Stimulated activated CD4-positive, alpha-beta T cell treated with anti-CD3 and anti-CD28 coated beads, Interleukin-2, amount 100 ng/mL, for 24 hours (primary cell): ENCODE results near the gene FHAD1.

Experiments
- DNase-seq, 2 donors: peaks; one replicate each; pipeline ENCODE4 v3.0.0-alpha.2; 2020

The FHAD1 gene

DNA sequence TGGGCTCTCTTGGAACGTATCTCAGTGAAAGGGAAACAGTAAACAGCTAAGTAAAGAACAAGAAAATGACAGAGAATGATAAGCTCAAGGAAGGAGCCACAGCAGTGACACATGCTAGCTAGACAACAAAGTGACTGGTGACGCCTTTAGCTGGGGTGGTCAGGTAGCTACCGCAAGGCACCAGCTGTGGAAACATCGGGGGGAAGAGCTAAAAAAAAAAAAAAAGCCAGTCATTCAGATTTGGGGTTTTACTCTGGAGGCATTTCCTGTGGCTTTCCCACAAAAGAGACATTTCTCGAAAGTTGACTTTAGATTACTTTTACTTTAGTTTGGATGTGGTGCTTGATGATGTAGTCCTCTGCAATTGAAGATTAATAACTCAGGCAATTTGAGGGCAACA is 2.1 kb downstream of the FHAD1 start:
- DNase-seq, result peak; percentile 59 to 60

DNA sequence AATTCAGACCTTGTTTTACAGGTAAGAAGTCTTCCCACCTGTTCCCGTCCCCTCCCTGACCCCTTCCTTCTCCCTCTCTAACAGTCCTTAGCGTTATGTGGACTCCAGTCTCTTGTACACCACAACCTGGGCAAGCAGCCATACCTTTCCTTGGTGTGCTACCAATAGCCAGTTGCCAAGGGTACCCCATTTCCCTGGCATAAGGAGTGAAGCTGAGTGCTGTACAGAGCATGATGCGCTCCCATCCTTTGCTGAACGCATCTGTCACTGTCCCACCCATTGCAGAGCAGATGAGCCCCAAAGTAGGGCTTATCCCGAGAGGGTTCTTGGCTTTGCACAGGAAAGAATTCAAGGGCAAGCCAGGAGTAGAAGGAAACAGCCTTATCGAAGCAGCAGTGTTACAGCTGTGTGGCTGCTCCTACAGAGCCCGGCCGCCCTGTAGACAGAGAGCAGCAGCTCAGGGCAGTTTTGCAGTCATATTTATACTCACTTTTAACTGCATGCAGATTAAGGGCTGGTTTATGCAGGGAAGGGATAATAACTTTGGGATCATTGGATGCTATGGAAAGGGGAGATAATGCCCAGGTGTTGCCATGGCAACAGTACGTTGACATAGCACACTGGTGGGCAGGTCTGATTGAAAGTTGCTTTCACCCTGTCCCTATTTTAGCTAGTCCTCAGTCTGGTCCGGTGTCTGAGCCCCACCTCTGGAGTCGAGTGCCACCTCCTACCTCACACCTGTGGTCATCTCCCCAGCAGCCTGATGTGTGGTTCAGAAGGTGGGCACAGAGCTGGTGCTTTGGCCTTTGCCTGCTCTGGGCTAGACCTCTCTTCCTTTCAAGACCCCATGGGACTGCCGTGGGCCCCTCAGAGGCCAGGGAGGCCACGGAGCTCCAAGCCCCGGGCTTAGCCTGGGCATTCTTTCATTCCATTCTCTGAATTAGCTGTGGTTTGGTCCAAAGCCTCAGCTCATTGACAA is 5.1 kb downstream of the FHAD1 start:
- no peak for DNase-seq

DNA sequence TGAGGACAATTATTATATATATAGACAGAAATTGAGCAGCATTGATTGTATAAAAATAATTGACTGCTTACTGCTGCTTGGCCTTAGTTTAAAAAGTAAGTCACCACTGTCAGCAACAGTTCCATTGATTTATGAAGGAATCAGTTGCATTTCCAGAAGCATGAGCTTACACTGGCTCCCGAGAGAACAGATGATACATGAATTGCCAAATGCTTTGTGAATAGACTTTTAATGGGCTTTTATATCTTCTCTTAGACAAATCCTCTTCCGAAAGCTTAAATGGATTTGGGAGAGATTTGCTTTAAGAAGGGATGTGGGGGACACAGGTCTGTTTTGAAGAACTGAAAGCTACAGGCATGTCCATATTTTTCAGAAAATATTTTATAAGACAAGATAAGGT is 7.5 kb downstream of the FHAD1 start:
- no peak for DNase-seq

DNA sequence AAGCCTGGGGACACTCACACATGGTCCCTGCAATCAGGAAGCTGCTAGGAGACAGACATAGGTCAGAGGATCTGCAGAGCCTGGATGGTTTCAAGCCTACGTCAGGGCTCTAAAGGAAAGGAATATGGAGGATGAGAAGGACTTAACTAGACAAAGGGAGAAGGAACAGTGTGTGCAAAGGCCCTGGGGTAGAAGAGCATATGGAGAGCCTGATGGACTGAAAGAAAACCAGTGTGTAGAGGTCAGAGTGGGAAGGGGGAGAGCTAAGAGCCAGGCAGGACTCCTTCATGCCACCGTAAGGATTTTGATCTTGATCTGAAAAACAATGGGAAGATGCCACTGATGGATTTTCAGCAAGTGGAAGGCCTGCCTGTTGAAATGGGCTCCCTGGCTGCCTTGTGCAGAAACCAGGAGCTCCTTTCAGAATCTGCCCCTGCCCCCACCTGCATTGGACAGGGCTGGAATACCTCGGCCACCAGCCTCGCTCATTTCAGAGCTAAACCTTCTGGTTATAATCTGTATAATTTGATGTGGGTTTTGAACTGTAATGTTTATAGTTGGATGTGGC is 8.6 kb downstream of the FHAD1 start:
- no peak for DNase-seq

DNA sequence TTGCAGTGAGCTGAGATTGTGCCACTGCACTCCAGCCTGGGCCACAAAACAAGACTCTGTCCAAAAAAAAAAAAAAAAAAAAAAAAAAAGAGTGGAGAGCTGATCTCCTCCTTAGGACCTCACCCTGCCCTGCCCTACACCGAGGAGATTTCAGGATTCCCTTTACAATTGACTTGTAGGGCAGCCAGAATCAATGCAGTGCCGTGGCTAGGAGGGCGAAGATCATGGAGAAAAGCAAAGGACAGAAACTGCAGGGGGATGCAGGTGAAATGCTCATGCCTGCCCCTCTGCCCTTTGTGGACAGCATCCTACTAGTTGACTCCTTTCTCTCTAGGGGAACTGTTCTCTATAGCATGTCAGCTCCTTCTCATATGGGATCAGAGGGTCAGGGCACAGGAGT is 9.6 kb downstream of the FHAD1 start:
- DNase-seq, result no peak

DNA sequence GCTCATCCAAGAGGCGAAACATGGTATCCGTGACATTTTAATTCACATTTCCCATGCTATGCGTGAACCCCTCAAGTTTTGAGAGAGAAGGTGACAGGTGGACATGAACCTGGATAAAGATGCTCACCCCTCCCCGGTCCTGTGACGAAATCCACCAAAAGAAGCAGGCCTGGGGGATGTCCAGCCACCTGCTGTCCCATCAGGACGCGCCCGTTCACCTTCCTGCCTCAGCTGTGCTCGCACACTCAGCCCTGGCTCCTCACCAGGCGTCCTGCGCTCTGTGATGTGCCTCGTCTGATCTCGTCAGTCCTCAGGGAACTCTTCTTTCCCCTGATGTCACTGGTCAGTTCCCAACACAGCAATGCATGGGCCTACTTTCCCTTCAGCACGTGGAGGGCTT is 10.3 kb downstream of the FHAD1 start:
- DNase-seq, result no peak

DNA sequence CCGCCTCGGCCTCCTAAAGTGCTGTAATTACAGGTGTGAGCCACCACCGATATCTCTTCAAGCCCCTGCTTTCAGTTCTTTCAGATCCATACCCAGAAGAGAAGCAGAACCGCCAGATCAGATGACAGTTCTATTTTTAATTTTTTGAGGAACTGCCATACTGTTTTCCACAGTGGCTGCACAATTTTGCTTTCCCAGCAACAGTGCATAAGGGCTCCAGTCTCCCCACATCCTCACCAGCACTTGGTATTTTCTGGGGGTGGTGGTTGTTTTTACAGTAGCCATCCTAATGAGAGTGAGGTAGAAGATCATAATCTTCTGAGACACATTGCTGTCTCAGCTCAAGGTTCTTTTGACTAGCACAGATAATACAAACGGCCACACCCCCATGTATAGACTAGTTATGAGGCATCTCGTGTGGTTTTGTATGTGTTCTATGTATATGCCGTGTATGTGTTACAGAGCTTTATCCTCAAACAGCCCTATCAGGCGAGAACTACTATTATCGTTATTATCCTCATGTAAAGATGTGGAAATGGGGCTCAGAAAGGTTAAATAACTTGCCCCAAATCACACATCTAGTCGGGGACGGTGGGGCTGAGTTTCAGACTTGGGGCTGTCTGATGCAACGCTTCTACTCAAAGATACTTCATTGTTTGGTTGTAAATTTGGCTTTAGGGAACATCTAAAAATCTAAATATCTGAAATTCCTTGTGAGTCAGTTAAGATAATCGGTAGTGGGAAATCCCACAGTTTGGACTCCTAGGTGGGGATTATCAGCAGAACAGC is 12.0 kb downstream of the FHAD1 start:
- no peak for DNase-seq

DNA sequence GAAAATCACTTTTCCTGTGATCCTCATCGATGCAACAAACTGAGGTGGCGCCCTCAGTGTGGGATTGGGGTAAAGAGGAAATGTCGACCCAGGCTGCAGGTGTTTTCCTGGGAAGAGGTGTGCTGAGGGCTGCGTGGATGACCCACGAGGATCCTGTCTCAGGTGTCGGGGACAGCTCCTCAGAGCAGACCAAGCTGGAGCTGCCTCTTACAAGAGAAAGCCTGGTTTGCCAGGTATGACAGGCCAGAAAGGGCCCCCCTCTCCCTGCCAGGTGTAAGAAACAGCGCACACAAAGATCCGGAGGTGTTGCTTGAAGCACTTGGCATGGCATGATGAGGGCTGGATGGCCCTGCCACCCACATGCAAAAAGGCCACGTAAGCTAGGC is 12.6 kb downstream of the FHAD1 start:
- no peak for DNase-seq

DNA sequence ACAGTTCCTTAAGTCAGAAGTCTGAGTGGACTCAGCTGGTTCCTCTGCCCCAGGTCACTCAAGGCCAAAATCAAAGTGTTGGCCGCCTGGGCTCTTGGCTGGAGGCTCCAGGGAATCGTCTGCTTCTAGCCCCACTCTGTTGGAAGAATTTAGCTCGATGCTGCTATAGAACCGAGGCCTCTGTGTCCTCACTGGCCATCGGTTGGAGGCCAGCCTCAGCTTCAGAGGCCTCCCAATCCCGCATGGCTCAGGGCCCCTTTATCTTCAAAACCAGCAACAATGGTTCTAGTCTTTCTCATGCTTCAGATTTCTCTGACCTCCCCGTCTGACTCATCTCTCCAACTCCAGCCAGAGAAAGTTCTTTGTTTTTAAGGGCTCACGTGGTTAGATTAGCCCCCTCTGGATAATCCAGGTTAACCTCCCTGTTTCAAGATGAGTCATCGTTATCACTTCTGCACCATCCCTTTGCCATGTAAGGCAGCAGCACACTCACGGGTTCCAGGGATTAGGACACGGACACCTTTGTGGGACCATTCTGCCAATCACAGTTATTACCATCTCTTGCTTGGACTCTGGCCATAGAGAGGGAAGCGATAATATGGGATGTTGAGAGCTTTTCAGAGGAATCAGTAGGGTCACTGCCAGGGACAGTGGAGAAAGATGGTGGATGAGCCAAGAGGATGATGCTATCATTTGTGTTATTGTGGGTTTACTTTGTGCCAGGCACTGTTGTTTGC is 13.6 kb downstream of the FHAD1 start:
- DNase-seq, result no peak

DNA sequence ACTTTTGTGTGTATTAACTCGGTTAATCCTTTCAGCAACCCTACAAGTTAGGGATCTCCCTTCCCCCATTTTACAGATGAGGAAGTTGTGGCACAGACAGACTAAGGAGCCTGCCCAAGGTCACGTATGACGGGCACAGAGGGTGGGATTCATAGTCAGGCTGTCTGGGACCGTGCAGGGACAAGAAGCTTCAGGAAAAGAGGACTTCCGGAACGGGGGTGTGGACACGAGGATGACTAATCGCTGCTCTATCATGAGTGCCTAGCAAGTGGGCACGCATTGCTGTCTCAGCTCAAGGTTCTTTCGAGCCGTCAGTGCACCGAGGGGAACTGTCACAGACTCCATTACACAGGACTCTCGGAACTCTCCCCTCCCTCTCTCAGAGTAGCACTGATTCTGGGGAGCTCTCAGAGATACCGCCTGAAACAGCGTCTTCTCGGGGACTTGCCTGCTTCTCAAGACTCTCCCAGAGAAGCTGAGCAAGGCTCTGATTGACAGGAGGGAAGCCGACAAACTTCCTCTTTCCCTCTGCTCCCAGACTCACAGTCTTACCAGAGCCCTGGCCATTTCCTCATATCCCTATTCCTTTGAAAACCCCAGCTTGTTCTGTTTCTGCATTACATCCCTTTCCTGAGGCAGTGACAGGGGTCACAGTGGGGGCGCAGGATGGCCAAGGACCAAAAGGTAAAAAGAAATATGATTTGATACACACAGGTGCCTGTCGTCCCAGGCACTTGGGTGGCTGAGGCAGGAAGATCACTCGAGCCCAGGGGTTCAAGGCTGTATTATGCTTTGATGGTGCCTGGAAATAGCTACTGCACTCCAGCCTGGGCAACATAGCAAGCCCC is 14.4 kb downstream of the FHAD1 start:
- DNase-seq, result peak; percentile 20 to 24

DNA sequence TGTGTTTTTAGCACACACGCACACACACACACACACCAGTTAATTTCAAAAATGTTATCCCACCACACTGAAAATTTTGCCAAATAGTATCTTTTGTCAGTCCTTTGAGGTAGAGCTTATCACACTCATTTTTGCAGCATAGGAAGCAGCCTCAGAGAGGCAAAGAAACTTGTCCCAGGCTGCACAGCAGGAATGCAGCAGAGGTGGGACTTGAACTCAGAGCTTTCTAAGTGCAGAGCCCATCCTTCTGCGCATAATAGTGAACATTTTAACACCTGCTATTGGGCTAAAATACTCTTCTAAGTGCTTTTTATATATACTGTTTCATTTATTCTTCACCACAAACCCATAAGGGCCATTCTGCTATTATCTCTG is 15.0 kb downstream of the FHAD1 start:
- DNase-seq, result no peak

DNA sequence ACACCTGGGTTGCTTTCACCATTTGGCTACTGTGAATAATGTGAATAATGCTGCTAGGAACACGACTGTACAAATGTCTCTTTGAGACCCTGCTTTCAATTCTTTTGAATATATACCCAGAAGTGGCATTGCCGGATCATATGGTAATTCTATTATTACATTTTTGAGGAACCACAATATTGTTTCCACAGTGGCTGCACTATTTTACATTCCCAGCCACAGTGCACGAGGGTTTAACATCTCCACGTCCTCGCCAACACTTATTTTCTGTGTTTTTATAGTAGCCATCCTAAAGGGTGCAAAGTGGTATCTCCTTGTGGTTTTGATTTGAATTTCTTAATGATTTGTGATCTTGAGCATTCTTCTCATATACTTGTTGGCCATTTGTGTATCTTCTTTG is 15.7 kb downstream of the FHAD1 start:
- DNase-seq, result no peak

DNA sequence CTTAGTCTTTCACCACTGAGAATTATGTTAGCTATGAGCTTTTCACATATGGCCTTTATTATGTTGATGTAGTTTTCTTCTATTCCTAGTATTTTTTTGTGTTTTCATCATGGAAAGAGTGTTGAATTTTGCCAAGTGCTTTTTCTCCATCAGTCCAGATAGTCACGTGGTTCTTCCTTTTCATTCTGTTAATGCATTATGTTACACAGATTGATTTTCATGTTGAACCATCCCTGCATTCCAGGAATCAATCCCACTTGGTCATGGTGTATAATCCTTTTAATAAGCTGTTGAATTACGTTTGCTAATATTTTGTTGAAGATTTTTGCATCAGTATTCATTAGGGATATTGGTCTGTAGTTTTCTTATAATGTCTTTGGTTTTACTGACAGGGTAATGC is 17.7 kb downstream of the FHAD1 start:
- DNase-seq, result no peak

DNA sequence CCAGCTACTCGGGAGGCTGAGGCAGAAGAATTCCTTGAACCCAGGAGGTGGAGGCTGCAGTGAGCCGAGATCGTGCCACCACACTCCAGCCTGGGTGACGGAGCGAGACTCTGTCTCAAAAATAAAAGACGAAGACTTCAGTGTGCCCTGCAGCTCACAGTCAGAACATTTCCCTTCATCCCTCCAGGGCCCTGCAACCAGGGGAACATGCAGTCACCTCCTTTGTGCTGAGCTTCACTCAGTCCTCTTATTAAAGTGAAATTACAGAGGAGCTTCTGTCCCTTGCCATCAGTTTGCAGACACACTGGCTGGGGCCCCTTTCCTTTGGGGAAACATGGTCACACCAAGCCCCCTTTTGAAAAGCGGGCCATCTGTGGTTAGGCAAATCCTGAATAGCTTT is 24.2 kb downstream of the FHAD1 start:
- DNase-seq, result no peak

DNA sequence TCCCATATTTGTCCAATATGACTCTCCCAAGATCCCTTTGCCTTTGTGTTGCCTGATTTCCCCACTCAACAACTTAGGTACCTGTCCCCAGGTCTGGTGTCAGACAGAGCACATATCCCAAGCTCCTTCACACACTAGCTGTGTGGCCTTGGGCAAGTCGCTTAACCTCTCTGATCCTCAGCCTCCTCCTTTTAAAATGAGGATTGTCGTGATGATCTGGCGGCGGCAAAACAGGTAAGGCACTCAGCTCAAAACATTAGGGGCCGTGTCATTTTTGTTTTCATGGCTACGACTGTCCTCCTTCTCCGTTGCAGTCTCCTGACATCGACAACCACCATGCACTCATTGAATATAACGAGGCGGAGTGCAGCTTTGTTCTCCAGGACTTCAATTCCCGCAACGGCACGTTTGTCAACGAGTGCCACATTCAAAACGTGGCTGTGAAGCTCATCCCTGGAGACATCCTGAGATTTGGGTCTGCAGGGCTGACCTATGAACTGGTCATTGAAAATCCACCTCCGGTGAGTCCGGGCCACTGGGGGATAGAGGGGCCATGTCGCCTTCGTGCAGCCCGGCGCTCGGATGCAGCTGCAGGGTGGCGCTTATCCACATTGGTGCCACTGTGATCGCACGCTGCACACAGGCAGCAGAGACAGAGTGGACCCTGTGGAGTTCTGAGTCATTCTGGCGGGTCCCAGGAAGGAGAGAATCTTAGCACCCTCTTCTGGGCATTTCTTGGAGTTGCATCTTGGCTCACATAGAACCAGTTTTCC is 25.2 kb downstream of the FHAD1 start:
- peak; percentile 37 to 44 for DNase-seq

DNA sequence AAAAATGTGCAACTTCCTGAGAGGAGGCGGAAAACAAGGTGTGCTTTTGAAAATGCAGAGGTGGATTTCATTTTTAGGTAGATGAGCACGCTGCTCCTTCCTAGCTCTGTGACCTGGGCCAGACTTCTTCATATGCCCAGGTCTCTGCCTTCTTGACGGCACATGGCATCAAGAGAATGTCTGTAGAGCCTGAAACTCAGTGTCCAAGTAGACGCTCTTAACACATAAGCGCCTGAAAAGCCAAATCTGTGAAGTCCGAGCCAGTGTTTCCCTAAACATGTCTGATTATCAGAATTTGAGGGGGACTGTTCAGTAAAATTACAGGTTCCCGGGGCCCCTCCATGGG is 25.7 kb downstream of the FHAD1 start:
- DNase-seq, result no peak

DNA sequence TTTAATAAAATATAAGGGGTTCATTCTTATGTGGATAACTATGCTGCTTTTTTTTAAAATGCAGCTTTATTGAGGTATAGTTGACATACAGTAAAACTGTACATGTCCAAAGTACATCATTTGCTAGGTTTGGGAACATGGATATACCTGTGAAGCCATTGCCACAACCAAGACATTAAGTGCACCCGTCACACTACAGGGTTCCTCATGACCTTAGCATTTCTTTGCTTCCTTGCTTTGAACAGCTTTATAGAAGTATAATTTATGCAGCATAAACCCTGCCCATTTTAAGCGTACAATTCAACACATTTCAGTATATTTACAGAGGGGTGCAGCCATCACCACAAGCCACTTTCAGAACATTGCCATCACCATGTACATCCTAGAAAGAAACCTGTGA is 26.3 kb downstream of the FHAD1 start:
- no peak for DNase-seq

DNA sequence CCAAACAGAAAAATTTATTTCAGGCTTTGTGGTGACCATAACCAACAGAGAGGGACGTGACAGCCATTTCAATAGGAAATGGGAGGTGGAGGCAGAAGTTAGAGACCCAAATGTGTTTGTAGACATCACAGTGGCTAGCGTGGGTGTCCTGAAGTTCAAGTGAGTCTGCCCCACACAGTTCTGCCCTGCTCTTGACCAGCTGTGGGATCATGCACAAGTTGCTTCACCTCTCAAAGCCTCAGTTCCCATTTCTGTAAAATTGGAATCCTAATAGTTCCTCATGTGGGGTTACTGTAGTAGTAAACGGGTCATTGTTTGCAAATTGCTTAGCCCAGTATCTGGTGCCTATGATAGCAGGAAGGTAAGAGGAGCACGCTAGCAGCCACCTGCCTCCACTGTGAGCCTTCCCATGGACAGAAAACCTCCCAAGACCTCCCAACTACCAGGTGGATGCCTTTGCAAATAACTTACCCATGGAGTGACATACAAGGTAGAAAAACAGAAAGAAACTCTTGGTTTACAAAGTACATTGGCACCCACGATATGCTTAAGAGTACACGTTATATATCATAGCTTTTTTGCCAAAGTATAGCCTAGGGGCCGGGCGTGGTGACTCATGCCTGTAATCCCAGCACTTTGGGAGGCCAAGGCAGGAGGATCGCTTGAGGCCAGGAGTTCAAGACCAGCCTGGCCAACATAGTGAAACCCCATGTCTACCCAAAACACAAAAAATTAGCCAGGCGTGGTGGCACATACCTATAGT is 29.1 kb downstream of the FHAD1 start:
- DNase-seq, result no peak

DNA sequence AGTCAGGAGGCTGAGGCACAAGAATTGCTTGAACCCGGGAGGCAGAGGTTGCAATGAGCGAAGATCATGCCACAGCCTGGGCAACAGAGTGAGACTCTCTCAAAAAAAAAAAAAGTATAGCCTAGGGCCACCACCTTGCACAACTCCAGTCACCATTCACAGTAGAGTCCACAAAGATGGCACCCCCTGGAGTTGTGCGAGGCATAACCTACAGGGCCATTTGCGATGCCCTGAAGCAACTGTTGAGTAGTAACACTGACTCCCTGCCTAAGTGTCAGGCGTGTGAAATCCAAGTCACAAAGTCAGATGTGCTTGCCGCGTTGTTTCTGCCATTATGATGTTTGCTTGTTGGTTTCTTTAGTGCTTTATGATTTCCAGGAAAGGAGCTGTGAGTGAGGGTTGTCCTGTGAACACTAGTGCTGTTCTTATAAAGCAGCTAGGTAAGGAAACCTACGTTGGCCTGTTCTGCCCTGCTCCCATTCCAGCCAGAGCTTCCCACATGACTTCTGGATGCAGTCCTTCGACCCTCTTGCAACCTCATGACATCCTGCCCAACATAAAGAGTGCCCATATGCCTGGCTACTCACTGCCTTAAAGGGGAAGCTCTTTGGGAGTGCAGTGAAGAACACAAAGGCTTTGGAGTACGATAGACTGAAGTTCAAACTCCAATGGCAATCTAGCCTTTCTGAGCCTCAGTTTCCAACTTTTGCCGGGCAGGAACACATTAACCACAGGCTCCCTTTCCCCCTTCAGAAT is 29.8 kb downstream of the FHAD1 start:
- no peak for DNase-seq

DNA sequence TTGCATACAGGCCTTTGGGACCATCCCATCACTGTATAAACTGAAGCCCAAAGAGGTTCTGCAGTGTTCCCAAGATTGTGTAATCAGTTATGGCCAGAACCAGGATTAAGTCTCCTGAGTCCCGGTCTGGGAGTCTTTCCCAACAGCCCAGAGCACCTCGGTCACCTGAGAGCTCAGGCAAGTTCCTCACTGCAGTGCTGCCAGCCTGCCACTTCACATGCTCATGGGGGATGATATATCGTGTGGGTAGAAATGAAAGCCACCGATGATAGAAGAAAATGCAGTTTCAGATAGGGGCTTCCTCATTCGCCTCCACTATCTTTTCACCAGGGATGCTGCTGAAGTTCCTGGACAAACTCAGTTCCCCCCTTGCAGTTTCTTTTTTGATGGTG is 30.4 kb downstream of the FHAD1 start:
- DNase-seq, result no peak
